UCSD-AML1 (cell line): ENCODE results near the gene GOLT1A.

Experiments
- DNase-seq: peaks from one replicate; lab custom pipeline; 2025; ENCODE audit not compliant: unreplicated experiment; lab: John Stamatoyannopoulos, UW

The GOLT1A gene

GRCh38 chr1:204162494-204163074, 51.2 kb downstream of the GOLT1A start:
- DNase-seq = peak; percentile 79

GRCh38 chr1:204161609-204162493, 51.9 kb downstream of the GOLT1A start:
- DNase-seq = no peak

- DNase-seq = no peak
Measured at GRCh38 chr1:204157962-204158361, 55.8 kb downstream of the GOLT1A start.

GRCh38 chr1:204155881-204156280, 57.9 kb downstream of the GOLT1A start:
- DNase-seq = no peak

- DNase-seq = no peak
Measured at GRCh38 chr1:204154568-204155255, 59.1 kb downstream of the GOLT1A start.

GRCh38 chr1:204153667-204154066, 60.1 kb downstream of the GOLT1A start:
- DNase-seq = no peak

- DNase-seq = no peak
Measured at GRCh38 chr1:204152310-204153044, 61.3 kb downstream of the GOLT1A start.

GRCh38 chr1:204151552-204152309, 62.1 kb downstream of the GOLT1A start, which contains the start of gene ETNK2:
Gene ETNK2, minus strand, starts transcription at chr1:204152044. Its CDS starts 192 bp downstream, at chr1:204151852.
- peak; percentile 45 for DNase-seq

GRCh38 chr1:204150702-204151551, 62.9 kb downstream of the GOLT1A start:
- no peak for DNase-seq

GRCh38 chr1:204149635-204150565, 63.9 kb downstream of the GOLT1A start:
- no peak for DNase-seq

GRCh38 chr1:204149107-204149506, 64.7 kb downstream of the GOLT1A start:
- DNase-seq = no peak
